HTERT RPE-1 (cell line): Measurements from ENCODE around the gene ABHD11.
"Not testable (repeated sequence)": the region's sequence is repeated elsewhere in the genome, so short reads cannot be mapped to it uniquely, and the experiment has no call there.

ENCODE experiments used
- in situ Hi-C: fragments of 300-500 bp; cut with MboI; formaldehyde crosslinking; loops from 4 replicates; pipeline ENCODE4 v1.14.3; 2020; ENCODE audit warnings: low sequenced_read_pairs

ABHD11 gene, protein sequence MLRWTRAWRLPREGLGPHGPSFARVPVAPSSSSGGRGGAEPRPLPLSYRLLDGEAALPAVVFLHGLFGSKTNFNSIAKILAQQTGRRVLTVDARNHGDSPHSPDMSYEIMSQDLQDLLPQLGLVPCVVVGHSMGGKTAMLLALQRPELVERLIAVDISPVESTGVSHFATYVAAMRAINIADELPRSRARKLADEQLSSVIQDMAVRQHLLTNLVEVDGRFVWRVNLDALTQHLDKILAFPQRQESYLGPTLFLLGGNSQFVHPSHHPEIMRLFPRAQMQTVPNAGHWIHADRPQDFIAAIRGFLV

DNA sequence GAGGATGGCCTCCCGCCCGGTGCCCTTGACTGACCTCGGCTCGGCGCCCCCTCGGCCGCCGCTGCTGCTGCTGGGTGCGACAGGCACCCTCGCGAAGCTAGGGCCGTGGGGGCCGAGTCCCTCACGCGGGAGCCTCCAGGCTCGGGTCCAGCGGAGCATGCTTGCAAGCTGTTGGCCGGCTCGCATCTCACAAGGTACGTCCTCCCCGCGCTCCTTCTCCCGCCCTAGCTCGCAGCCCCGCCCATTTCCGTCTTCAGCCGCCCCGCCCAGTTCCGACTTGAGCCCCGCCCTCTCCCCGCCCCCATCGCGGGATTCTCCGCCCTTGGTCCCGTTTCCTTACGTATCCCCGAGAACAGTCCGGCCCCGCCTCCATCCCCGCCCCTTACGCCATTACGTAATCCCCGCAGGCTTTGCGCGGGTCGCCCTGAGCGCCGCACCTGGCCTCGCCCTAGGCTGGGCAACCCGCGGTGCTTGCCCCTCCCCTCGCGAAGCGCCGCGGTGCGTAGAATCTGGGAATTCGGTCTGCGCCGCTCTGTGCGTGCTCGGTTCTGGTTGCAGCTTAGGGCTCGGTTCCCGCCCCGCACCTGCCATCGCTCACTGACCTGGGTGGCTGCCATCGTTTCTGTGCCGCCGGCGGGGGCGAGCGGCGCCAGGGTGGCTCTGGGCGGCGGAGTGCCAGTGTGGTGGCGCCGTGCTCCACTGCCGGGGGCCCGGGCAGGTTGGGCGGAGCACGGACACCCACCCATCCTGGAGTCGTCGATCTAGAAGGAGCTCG is at the start of gene ABHD11:
TSS of gene ABHD11 (minus strand) at position 191 of the 775 bp plus-strand sequence. CDS start at position 159, 32 bp downstream.
- in situ Hi-C loops = no loop called here

DNA sequence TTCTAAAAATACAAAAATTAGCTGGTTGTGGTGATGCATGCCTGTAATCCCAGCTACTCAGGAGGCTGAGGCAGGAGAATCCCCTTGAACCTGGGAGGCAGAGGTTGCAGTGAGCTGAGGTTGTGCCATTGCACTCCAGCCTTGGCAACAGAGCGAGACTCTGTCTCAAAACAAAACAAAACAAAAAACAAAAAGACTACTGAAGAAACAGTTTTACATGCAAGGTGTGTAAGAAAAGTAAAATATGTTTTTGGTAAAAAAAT is 49.1 kb upstream of the ABHD11 start:
- in situ Hi-C loops = not testable (repeated sequence)

DNA sequence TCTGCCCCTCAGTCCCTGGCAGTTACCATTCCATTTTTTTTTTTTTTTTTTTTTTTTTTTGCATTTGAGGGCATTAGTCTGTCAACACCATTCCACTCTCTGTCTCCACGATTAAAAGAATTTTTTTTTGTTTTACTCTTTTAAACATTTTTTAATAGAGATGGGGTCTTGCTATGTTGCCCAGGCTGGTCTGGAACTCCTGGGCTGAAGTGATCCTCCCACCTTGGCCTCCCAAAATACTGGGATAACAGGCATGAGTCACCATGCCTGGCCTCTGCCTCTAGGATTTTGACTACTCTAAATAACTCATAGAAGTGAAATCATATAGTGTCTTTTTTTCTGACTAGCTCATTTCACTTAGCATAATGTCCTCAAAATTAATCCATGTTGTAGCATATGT is 48.0 kb upstream of the ABHD11 start:
- in situ Hi-C loops = no loop called here

DNA sequence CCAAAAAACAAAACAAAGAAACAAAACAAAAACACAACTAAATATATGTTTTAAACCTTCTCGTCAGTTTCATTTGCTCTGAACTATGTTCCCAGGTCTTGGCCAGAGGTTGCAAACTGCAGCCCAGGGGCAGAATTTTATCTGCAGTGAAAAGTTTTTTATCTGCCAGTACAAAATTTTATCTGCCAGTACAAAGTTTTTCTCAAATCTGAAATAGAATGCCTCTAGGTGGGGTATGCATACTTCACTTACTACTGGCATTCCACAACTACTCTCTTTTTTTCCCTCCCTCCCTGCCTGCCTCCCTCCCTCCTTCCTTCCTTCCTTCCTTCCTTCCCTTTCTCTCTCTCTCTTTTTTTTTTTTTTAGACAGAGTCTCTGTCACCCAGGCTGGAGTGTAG is 40.9 kb upstream of the ABHD11 start:
- in situ Hi-C loops = no loop called here

DNA sequence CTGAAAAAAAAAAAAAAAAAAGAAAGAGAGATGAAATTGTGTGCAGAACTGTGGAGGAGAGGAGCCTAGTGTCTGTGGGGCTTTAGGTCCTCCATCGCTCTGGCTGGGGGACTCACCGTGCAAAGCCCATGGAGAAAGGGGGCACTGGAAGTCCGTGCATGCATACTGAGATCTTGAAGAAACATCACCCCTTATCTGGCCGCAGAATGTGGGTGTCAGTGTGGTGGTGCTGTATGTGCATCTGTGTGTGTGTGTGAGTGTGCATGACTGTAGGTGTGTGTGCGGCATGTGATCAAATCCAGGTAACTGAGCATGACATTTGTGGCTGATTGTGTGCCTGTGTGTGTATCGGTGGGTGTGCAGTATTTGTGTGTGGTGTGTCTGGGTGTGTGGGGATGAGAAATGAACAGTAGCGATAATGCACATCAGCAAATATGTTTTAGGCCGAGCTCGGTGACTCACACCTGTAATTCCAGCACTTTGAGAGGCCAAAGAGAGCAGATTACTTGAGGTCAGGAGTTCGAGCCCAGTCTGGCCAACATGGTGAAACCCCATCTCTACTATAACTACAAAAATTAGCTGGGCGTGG is 40.3 kb upstream of the ABHD11 start:
- in situ Hi-C loops = no loop called here

DNA sequence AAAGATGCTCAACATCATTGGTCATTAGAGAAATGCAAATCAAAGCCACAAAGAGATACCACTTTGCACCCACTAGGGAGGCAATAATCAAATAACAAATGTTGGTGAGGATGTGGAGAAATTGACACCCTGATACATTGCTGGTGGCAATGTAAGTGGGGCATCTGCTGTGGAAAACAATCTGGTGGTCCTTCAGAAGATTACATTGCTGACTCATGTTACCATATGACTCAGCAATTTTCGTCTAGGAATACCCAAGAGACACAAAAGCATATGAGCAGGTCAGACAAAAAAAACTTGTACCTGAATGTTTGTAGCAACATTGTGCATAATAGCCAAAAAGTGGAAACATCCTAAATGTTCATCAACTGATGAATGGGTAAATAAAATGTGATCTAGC is 36.3 kb upstream of the ABHD11 start:
- in situ Hi-C loops = no loop called here

DNA sequence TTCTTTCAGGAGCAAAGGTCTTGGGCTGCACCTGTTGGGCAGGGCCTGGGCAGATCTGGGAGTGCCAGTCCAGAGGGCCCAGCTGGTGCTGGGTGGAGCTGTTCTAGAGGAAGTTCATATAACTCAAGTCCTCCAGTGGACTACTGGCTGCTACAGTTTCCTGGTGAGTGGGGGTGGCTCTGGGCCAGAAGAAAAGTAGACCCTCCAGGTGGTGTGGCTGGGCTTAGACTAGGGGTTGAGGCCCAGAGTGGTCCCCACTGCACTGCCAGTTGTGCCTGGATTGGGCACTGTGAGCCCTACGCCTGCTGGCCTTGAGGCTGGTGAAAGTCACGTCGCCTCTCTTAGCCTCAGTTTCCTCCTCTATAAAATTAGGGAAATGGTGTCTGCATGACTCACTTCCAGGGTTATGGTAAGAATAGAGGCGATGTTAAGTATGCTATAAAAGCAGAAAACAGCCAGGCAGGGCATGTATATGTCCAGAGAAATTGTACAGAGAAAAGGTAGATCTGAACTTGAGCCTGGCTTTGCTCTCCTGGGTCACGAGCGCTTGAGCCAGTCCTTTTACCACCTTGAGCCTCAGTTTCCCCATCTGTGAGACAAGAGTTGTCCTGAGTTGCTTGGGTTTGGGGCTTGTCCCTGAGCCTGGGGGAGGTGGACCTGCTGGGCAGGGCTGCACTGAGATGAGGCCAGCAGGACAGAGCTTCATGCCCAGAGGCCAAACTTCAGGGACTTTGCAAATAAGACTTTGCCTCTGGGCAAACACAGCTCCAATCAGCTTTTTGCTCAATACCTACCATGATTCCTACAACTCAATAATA is 35.3 kb upstream of the ABHD11 start:
- in situ Hi-C loops = no loop called here

DNA sequence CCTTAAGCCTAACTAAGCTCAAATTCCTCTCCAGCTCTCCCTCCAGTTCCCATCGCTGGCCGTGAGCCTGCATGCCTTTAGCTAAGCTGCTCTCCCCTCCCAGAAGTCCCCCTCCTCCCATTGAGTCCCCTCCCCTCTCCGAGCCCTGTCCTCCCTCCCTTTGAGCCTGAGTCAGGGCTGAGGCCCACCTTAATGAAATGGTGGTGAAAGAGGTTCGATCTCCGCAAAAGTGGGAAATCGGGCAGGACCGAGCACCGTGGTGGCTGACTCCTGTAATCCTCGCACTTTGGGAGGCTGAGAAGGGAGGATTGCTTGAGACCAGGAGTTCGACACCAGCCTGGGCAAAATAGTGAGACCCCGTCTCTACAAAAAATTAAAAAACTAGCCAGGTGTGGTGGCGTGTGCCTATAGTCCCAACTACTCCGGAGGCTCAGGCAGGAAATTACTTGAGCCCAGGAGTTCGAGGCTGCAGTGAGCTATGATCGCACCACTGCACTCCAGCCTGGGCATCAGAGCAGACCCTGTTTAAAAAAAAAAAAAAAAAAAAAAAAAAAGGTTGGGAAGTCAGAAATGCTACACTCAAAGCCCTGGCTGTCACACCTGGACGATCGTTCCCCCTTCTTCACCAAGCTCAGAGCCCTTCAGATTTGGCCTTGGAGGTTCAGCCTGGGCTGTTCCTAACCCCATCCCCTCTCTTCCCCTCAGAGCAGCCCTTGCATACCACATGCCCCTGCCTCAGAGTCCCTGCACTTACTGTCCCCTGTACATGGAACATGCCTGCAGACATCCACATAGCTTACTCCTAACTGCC is 32.5 kb upstream of the ABHD11 start:
- in situ Hi-C loops = no loop called here

DNA sequence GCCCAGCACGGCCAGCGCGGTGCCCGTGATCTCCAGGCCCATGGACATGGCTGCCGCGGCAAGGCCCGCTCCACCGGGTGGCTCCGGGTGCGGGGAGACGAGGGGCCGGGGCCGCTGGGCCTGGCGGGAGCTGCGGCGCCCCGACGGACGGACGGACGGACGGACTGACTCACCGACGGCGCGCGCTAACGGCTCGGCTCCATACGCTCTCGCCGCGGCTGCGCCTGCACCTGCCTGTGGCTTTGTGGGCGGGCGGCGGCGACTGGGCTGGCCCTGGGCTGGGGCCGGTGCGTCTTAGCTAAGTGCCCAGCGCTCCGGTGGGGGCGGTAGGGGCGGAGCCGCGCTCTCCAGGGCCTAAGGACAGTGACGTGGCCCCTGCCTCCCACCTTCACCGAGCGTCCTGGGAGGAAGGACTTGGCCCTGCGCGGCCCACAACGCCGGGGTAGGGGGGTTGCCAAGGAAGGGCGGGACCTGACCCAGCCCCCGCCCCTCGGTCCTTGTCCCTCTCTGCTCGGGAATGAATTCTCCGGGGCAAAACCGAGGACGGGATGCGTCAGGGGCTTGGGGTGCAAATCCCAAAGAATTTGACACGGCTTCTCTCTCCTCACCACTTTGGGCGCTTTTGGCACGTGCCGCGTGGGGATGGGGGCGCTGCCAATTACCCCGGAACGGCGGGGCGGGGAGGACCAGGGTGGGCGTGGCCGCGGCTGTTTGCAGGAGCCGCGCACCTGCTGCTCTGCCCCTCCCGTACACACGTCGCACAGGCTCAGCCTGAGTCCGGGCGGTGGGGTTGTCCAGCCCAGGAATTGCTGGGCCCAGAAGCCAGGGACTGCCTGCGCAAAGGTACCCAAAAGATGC is 31.6 kb upstream of the ABHD11 start, which contains the start of gene CLDN3:
TSS of gene CLDN3 (minus strand) at position 269 of the 858 bp plus-strand sequence. CDS start at position 48, 221 bp downstream.
- in situ Hi-C loops = no loop called here

DNA sequence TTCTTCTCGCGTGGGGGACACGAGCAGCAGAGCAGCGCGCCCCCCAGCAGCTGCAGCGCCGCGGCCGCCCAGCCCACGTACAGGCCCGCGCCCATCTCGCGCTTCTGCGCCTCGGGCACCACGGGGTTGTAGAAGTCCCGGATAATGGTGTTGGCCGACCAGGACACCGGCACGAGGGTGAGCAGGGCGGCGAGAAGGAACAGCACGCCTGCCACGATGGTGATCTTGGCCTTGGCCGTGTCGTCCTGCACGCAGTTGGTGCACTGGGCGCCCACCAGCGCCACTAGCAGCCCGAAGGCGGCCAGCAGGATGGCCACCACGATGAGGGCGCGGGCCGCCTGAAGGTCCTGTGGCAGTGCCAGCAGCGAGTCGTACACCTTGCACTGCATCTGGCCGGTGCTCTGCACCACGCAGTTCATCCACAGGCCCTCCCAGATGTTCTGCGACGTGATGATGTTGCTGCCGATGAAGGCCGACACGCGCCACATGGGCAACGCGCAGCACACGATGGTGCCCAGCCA is 30.9 kb upstream of the ABHD11 start:
- in situ Hi-C loops = no loop called here

DNA sequence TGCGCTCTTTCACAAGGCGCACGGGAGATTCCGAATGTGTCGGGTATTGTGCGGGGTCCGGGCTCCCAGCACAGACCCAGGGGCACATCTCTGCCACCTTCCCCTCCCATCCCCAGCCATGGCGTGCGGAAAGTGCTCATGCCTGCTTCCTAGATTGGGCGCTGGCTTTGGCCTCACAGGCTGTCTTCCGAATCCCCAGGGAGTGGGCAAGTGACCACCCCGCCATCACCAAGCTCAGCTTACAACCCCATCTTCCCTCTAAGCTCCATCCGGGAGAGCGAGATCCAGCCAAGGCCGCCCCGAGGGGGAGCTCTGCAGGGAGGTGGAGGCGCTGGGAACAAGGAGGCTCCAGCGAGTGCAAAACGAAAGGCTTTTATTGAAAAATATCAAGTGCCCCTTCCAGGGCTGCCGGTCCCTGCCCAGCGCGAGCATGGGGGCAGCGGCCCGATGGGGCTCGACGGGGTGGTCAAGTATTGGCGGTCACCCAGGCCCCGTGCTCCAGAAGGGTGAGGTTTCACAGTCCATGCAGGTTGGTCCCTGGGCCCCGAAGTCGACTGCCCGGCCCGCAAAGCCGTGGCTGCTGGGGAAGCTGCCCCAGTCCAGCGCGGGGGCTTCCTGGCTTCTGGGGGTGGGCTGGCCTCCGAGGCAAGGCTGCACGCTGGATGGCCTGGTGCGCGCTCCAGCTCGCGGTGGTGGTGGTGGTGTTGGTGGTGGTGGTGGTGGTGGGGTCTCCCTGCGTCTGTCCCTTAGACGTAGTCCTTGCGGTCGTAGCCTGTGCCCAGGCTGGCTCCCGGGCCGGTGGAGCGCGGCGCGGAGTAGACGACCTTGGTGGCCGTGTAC is 30.3 kb upstream of the ABHD11 start:
- in situ Hi-C loops = no loop called here

DNA sequence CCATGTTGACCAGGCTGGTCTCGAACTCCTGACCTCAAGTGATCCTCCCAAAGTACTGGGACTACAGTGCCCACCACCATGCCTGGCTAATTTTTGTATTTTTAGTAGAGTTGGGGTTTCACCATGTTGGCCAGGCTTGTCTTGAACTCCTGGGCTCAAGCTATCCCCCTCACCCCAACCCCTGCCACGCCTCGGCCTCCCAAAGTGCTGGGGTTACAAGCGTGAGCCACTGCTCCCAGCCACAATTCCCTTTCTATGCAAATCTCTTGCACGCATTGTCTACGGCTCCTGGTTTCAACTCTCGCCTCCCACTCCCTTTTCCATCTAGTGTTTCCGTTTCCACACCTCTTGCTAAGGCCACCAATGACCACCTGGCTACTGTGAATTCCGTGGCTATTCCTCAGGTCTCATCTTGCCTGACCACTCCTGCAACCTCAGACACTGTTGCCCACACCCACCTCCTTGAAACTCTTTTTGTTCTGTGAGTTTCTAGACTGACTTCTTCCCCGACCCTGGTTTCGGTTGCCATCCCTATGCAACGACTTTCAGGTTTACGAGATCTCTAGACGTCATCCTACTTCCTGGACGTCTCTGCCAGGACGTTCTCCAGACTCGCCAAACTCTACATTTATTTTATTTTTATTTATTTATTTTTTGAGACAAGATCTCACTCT is 28.1 kb upstream of the ABHD11 start:
- in situ Hi-C loops = no loop called here

DNA sequence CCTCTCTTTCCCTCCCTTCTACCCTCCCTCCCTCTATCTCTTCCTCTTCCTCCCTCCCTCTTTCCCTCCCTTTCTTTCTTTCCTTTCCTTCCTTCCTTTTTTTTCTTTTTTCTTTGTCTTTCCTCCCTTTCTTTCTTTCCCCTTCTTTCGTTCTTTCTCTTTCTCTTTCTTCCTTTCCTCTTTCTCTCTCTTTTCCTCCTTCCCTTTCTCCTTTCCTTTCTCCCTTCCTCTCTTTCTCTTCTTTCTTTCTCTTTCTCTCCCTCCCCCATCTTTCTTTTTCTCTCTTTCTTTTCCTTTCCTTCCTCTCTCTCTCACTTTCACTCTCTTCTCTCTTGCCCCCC is 24.0 kb upstream of the ABHD11 start:
- in situ Hi-C loops = no loop called here

DNA sequence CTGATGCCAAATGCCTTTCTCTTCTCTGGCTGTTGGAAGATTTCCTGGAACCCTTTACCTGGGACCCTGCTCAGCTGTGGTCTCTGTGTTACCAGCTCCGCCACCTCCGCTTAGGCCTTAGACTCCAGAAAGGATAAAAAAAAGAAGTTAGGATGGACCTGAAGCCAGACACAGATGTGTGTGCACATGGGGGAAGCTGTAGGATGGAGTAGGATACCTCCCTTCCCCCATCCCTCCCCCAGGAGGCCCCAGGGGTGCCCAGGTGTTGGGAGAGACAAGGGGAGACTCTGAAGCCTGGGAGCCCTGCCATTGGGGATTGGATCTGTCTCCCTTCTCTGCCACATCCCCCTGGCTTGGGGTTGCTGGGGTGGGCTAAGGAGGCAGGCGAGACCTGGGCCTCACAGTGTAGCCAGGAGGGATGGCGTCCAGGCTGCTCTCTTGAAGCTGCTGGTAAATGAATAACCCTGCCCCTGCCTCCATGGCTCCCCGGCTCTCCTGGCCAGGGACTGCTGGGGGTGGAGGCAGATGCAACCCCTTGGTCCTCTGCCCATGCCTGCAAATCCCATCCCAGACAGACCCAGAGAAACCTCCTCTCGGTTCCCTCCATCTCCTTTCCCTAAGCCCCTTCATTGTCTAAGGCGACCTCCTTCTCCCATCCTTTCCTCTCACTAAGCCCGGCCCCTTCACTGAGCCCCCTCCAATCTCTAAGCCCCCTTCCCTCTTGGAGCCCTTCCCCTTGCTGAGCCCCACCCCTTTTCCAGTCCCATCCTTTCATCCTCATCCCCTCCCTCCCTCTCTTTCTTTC is 23.5 kb upstream of the ABHD11 start:
- in situ Hi-C loops = no loop called here

DNA sequence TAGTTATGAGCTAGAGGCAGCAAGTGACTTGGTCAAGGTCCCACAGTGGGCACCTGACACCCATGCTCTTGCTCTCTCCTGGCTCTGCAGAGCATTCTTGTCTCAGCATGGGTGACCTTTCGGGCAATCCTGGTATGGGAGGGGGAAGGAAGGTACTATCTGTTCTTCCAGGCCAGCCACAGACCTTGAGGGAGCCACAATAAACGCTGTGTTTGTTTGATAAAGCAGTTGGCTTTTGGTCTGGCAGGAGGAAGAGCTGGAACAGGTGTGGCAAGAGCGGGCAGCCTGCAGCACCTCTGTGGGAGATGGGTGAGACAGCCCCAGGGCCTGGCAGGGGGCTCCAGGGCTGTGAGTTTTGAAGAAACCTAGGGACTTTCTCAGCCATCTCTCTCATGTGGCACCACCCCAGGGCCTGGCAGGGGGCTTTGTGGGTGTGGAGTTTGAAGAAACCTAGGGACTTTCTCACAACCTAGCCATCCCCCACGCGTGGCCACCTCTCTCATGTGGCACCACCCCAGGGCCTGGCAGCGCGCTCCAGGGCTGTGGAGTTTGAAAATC is 20.1 kb upstream of the ABHD11 start:
- in situ Hi-C loops = no loop called here

DNA sequence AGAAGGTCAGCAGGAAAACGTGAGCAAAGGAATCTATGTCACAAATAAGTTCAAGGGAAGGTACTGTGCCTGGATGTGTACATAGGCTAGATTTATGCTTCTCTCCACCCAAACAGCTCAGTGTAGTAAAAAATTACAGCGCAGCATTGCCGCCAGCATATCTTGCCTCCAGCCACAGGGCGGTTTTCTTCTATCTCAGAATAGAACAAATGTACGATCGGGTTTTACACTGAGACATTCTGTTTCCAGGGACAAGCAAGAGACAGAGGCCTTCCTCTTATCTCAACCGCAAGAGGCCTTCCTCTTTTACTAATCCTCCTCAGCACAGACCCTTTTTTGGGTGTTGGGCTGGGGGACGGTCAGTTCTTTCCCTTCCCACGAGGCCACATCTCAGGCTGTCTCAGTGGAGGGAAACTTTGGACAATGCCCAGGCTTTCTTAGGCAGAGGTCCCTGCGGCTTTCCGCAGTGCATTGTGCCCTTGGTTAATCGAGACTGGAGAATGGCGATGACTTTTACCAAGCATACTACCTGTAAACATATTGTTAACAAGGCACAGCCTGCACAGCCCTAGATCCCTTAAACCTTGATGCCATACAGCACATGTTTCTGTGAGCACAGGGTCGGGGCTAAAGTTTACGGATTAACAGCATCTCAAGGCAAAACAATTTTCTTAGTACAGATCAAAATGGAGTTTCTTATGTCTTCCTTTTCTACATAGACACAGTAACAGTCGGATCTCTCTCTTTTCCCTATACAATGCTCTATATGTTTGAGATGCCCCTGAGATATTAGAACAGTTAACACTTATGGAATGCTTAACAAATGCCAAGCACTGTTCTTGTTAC is 11.6 kb upstream of the ABHD11 start:
- in situ Hi-C loops = no loop called here
